ENCODE results near the gene GPD2. TPM values are rescaled to one million over a fixed set of nuclear protein-coding genes. Genes with fewer than 3 reads are reported as not detected.
A peak's percentile ranks its signal among the peaks of the same experiment; 100 is the strongest.

GPD2 gene
- total and polyA plus RNA-seq, 2 of the 13 experiments (the other 11 are each of a cell fraction or from before 2014, with no cell fraction given), result not detected

GRCh38 chr2:156400706-156401678, 35.2 kb upstream of the GPD2 start (continued):
- TF ChIP-seq ZNF225 (CRISPR knock-in tag; IDR thresholded peaks at IDR 0.05) (no peak), GTF3A (CRISPR knock-in tag; conservative IDR thresholded peaks at IDR 0.05) (peak; percentile 95; the same call in 1 of the 2 replicates), NFYC (CRISPR knock-in tag; IDR thresholded peaks at IDR 0.05) (no peak), ZNF781 (CRISPR knock-in tag; IDR thresholded peaks at IDR 0.05; ENCODE audit: borderline replicate concordance, not compliant biosample characterization) (peak; percentile 37), TFAP4 (IDR thresholded peaks at IDR 0.05; ENCODE audit: borderline replicate concordance, low read depth) (peak; percentile 26; the same call in 1 of the 2 replicates), CSRNP1 (CRISPR knock-in tag; IDR thresholded peaks at IDR 0.05) (no peak), ZMYM4 (CRISPR knock-in tag; IDR thresholded peaks at IDR 0.05) (no peak), YEATS2 (CRISPR knock-in tag; IDR thresholded peaks at IDR 0.05; ENCODE audit: borderline replicate concordance) (peak; percentile 56; the same call in 1 of the 2 replicates), ZNF724P (CRISPR knock-in tag; IDR thresholded peaks at IDR 0.05; ENCODE audit: borderline replicate concordance) (no peak), ETV5 (CRISPR knock-in tag; IDR thresholded peaks at IDR 0.05; ENCODE audit: borderline replicate concordance) (no peak), KLF6 (CRISPR knock-in tag; IDR thresholded peaks at IDR 0.05) (peak; percentile 80; the same call in 1 of the 2 replicates), ZNF234 (CRISPR knock-in tag; conservative IDR thresholded peaks at IDR 0.05) (0 out of 2 replicates have a peak, but pooled peaks have one; percentile 67), SAFB2 (CRISPR knock-in tag; IDR thresholded peaks at IDR 0.05; ENCODE audit: borderline replicate concordance, low read depth) (no peak), TEAD2 (CRISPR knock-in tag; IDR thresholded peaks at IDR 0.05) (no peak), GABPA (IDR thresholded peaks at IDR 0.05; ENCODE audit: low read depth, low read length) (peak; percentile 25; the same call in 1 of the 2 replicates), GABPA (CRISPR knock-in tag; IDR thresholded peaks at IDR 0.05; ENCODE audit: low read depth) (no peak), MLLT10 (CRISPR knock-in tag; IDR thresholded peaks at IDR 0.05) (no peak), PHF20 (CRISPR knock-in tag; IDR thresholded peaks at IDR 0.05) (no peak), ZNF652 (CRISPR knock-in tag; IDR thresholded peaks at IDR 0.05; ENCODE audit: borderline replicate concordance, low read depth) (no peak)
- TF ChIP-seq, protein P1, sequence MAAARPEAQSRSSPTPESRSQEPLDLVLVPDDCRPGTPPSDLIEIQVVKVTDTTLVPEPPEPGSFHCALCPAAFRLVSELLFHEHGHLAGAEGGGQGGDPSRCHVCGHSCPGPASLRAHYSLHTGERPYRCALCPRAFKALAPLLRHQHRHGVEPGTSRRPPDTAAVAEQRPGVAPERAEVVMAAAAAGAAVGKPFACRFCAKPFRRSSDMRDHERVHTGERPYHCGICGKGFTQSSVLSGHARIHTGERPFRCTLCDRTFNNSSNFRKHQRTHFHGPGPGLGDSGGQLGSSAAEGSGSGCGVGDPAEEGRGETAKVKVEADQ (CRISPR knock-in tag; IDR thresholded peaks at IDR 0.05; ENCODE audit: borderline replicate concordance), result no peak; the same call in 1 of the 2 replicates
- TF ChIP-seq, protein P2, sequence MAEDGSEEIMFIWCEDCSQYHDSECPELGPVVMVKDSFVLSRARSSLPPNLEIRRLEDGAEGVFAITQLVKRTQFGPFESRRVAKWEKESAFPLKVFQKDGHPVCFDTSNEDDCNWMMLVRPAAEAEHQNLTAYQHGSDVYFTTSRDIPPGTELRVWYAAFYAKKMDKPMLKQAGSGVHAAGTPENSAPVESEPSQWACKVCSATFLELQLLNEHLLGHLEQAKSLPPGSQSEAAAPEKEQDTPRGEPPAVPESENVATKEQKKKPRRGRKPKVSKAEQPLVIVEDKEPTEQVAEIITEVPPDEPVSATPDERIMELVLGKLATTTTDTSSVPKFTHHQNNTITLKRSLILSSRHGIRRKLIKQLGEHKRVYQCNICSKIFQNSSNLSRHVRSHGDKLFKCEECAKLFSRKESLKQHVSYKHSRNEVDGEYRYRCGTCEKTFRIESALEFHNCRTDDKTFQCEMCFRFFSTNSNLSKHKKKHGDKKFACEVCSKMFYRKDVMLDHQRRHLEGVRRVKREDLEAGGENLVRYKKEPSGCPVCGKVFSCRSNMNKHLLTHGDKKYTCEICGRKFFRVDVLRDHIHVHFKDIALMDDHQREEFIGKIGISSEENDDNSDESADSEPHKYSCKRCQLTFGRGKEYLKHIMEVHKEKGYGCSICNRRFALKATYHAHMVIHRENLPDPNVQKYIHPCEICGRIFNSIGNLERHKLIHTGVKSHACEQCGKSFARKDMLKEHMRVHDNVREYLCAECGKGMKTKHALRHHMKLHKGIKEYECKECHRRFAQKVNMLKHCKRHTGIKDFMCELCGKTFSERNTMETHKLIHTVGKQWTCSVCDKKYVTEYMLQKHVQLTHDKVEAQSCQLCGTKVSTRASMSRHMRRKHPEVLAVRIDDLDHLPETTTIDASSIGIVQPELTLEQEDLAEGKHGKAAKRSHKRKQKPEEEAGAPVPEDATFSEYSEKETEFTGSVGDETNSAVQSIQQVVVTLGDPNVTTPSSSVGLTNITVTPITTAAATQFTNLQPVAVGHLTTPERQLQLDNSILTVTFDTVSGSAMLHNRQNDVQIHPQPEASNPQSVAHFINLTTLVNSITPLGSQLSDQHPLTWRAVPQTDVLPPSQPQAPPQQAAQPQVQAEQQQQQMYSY (CRISPR knock-in tag; IDR thresholded peaks at IDR 0.05), result no peak
